Measurements from ENCODE around the gene SLC7A8.

The SLC7A8 gene

DNA sequence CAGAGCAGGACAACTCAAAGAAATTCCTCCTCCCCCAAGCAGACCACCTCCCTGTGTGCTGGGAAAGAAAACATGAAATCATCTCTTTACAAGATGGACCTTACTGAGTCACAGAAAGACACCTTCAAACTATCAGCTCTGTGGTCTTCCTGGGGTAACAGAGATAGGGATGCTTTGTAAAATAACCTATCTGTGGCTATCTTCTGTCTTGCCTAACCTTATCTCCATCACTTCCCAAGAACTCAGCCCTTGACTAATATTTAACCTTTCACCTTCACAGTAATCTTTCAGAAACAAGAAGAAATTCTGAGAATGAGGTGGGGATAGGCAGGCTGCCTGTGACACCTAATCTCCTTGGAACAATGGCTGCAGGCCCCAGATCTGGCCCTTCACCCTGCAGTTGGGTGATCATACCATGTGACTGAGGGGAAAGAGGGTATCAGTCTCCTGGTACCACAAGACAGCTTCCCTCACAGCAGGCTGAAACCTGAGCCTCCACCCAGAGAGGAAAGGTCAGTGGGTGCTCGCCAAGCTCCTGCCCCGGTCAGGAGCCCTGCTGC, 37.0 kb downstream of the SLC7A8 start:
- Histone ChIP-seq H3K27ac (ENCODE audit: insufficient read depth, low read depth, low read length, poor library complexity, severe bottlenecking) (no peak overlapping the region), H3K4me3 (ENCODE audit: insufficient read depth, low read depth, low read length) (no peak overlapping the region), H3K9me3 (ENCODE audit: control insufficient read depth, low read length) (no peaks in the 10 kb centered on the region), H3K36me3 (ENCODE audit: control insufficient read depth, insufficient read depth, low read length) (peaks cover 5% of the 10 kb centered on the region), H3K27me3 (ENCODE audit: control insufficient read depth, insufficient read depth, low read length, poor library complexity, severe bottlenecking) (no peaks in the 10 kb centered on the region), H3K4me1 (ENCODE audit: control insufficient read depth, insufficient read depth, low read length) (peaks cover 9% of the 10 kb centered on the region)
- WGBS, 2 experiments: 87 to 94% methylated on average over 2 of the region's 2 CpGs

DNA sequence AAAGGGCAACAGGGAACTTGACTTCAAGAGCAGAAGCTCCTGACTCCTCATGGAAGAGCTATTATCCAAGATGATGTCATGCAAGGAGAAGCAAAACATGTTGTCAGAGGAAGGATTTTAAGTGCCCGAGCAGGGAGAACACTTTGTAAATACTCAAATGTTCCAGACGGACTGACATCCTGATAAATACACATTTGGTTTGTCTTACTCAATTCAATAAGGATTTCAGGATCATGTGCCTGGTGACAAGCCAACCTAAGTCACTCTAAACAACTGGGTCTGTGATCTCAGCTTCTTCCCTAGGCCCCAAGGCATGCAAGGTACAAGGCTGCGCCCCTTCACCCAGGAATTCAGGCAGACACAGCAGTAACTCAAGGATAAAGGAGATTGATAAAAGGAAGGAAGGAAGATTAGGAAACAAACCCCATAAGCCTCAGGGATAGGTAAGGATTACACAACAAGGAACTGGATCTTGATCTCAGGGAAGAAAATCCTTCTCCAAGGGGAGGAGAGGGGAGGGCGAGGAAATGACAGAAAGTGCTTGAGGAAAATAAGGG, 37.6 kb downstream of the SLC7A8 start:
- 88 to 92% methylated on average over 3 of the region's 4 CpGs for WGBS, 2 experiments
- Histone ChIP-seq H3K4me1 (ENCODE audit: control insufficient read depth, insufficient read depth, low read length) (peaks cover 9% of the 10 kb centered on the region), H3K27ac (ENCODE audit: insufficient read depth, low read depth, low read length, poor library complexity, severe bottlenecking) (peak overlapping the region; percentile 17), H3K27me3 (ENCODE audit: control insufficient read depth, insufficient read depth, low read length, poor library complexity, severe bottlenecking) (no peaks in the 10 kb centered on the region), H3K9me3 (ENCODE audit: control insufficient read depth, low read length) (no peaks in the 10 kb centered on the region), H3K4me3 (ENCODE audit: insufficient read depth, low read depth, low read length) (no peak overlapping the region), H3K36me3 (ENCODE audit: control insufficient read depth, insufficient read depth, low read length) (peaks cover 5% of the 10 kb centered on the region)

GRCh38 chr14:23143911-23144310, 39.5 kb downstream of the SLC7A8 start:
- Histone ChIP-seq H3K4me3 (ENCODE audit: insufficient read depth, low read depth, low read length) (no peak overlapping the region), H3K27me3 (ENCODE audit: control insufficient read depth, insufficient read depth, low read length, poor library complexity, severe bottlenecking) (no peaks in the 10 kb centered on the region), H3K27ac (ENCODE audit: insufficient read depth, low read depth, low read length, poor library complexity, severe bottlenecking) (no peak overlapping the region), H3K36me3 (ENCODE audit: control insufficient read depth, insufficient read depth, low read length) (peaks cover 5% of the 10 kb centered on the region), H3K4me1 (ENCODE audit: control insufficient read depth, insufficient read depth, low read length) (peaks cover 9% of the 10 kb centered on the region), H3K9me3 (ENCODE audit: control insufficient read depth, low read length) (no peaks in the 10 kb centered on the region)
- 100% methylated on average over 1 of the region's 1 CpG; no CpG with 5 or more reads in 1 of the 2 experiments for WGBS, 2 experiments

- Histone ChIP-seq H3K4me1 (ENCODE audit: control insufficient read depth, insufficient read depth, low read length) (peaks cover 9% of the 10 kb centered on the region), H3K27me3 (ENCODE audit: control insufficient read depth, insufficient read depth, low read length, poor library complexity, severe bottlenecking) (no peaks in the 10 kb centered on the region), H3K4me3 (ENCODE audit: insufficient read depth, low read depth, low read length) (no peak overlapping the region), H3K9me3 (ENCODE audit: control insufficient read depth, low read length) (no peaks in the 10 kb centered on the region), H3K27ac (ENCODE audit: insufficient read depth, low read depth, low read length, poor library complexity, severe bottlenecking) (no peak overlapping the region), H3K36me3 (ENCODE audit: control insufficient read depth, insufficient read depth, low read length) (peaks cover 5% of the 10 kb centered on the region)
- WGBS, 2 experiments: 92 to 95% methylated on average over 4 of the region's 4 CpGs
Measured at GRCh38 chr14:23142826-23143225, 40.6 kb downstream of the SLC7A8 start.

GRCh38 chr14:23141706-23142444, 41.6 kb downstream of the SLC7A8 start:
- Histone ChIP-seq H3K9me3 (ENCODE audit: control insufficient read depth, low read length) (no peaks in the 10 kb centered on the region), H3K36me3 (ENCODE audit: control insufficient read depth, insufficient read depth, low read length) (peaks cover 5% of the 10 kb centered on the region), H3K27ac (ENCODE audit: insufficient read depth, low read depth, low read length, poor library complexity, severe bottlenecking) (no peak overlapping the region), H3K4me3 (ENCODE audit: insufficient read depth, low read depth, low read length) (no peak overlapping the region), H3K27me3 (ENCODE audit: control insufficient read depth, insufficient read depth, low read length, poor library complexity, severe bottlenecking) (no peaks in the 10 kb centered on the region), H3K4me1 (ENCODE audit: control insufficient read depth, insufficient read depth, low read length) (peaks cover 9% of the 10 kb centered on the region)
- WGBS, 2 experiments: 89 to 90% methylated on average over 7 of the region's 7 CpGs

DNA sequence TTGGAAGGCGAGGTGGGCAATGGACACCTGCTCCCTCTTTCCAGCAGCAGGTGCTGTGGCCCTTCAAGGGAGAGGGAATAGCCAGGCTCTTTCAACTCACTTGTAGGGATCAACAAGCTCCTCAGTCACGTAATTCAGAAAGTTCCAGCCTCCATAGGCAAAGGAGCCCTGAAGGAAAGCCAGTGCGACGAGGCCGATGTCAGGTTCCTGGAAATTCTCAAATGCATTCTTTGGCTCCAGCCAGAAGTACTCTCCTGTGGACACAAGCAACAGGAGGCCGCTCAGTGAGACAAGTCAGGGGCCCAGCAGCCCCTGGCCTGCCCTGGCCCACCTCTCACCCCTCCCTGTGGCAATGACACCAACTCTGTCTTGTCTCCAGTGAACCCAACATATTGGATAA, 43.1 kb downstream of the SLC7A8 start:
- Histone ChIP-seq H3K4me3 (ENCODE audit: insufficient read depth, low read depth, low read length) (no peak overlapping the region), H3K4me1 (ENCODE audit: control insufficient read depth, insufficient read depth, low read length) (no peaks in the 10 kb centered on the region), H3K27me3 (ENCODE audit: control insufficient read depth, insufficient read depth, low read length, poor library complexity, severe bottlenecking) (no peaks in the 10 kb centered on the region), H3K36me3 (ENCODE audit: control insufficient read depth, insufficient read depth, low read length) (peaks cover 5% of the 10 kb centered on the region), H3K27ac (ENCODE audit: insufficient read depth, low read depth, low read length, poor library complexity, severe bottlenecking) (no peak overlapping the region), H3K9me3 (ENCODE audit: control insufficient read depth, low read length) (no peaks in the 10 kb centered on the region)
- 90% methylated on average over 6 of the region's 6 CpGs for WGBS, 2 experiments

DNA sequence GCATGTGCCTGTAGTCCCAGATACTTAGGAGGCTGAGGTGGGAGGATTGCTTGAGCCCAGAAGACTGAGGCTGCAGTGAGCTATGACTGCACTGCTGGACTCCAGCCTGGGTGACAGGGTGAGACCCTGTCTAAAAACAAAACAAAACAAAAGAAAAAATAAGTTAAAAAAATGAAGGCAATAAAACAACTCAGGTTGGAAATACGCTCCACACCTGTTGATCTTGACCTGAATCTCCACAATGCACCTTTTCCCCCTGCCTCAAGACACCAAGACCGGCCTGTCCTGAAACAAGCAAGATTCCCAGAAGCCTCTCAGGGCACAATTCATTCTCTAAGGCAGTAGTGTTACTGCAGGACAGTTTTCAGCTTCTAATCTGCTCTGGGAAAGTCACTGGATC, 43.6 kb downstream of the SLC7A8 start:
- no peak overlapping the region for H3K27ac ChIP-seq (ENCODE audit: insufficient read depth, low read depth, low read length, poor library complexity, severe bottlenecking)
- 92 to 95% methylated on average over 2 of the region's 2 CpGs for WGBS, 2 experiments
- no peaks in the 10 kb centered on the region for H3K27me3 ChIP-seq (ENCODE audit: control insufficient read depth, insufficient read depth, low read length, poor library complexity, severe bottlenecking)
- no peak overlapping the region for H3K4me3 ChIP-seq (ENCODE audit: insufficient read depth, low read depth, low read length)
- peaks cover 5% of the 10 kb centered on the region for H3K36me3 ChIP-seq (ENCODE audit: control insufficient read depth, insufficient read depth, low read length)
- no peaks in the 10 kb centered on the region for H3K4me1 ChIP-seq (ENCODE audit: control insufficient read depth, insufficient read depth, low read length)
- no peaks in the 10 kb centered on the region for H3K9me3 ChIP-seq (ENCODE audit: control insufficient read depth, low read length)

GRCh38 chr14:23137813-23138535, 45.5 kb downstream of the SLC7A8 start:
- Histone ChIP-seq H3K4me1 (ENCODE audit: control insufficient read depth, insufficient read depth, low read length) (no peaks in the 10 kb centered on the region), H3K27ac (ENCODE audit: insufficient read depth, low read depth, low read length, poor library complexity, severe bottlenecking) (no peak overlapping the region), H3K27me3 (ENCODE audit: control insufficient read depth, insufficient read depth, low read length, poor library complexity, severe bottlenecking) (no peaks in the 10 kb centered on the region), H3K36me3 (ENCODE audit: control insufficient read depth, insufficient read depth, low read length) (peaks cover 5% of the 10 kb centered on the region), H3K4me3 (ENCODE audit: insufficient read depth, low read depth, low read length) (no peak overlapping the region), H3K9me3 (ENCODE audit: control insufficient read depth, low read length) (no peaks in the 10 kb centered on the region)
- WGBS, 2 experiments: 90 to 92% methylated on average over 6 of the region's 6 CpGs

DNA sequence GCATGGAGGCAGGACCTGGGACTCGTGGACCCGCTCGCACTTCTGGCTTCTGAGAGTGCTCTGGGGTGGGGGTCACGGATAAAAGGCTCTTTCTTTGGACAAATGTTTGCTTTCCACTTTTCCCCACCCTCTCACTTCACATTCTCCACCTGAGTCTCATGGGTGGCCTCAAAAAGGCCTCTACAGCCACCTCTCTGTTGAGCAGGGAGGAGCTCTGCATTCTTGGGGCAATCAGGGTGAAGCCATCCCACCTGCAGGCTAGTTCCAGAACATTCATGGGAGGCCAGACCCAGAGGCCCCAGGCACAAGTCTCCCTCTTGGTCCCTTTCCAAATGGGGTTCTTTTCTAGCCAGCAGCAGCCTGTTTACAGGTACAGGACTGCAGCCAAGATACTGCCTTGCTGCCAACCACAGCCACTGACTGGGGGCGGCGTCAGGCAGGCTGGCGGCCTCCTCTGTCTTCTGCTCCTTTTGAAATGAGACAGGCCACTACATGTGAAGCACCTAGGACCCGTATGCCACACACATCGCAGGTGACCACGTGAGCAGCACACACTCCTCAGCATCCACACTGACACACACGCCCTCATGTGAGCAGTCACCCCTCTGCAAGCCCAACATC, 46.2 kb downstream of the SLC7A8 start:
- H3K4me3 ChIP-seq (ENCODE audit: insufficient read depth, low read depth, low read length): no peak overlapping the region
- no peaks in the 10 kb centered on the region for H3K4me1 ChIP-seq (ENCODE audit: control insufficient read depth, insufficient read depth, low read length)
- H3K9me3 ChIP-seq (ENCODE audit: control insufficient read depth, low read length): no peaks in the 10 kb centered on the region
- WGBS, 2 experiments: 92 to 93% methylated on average over 11 of the region's 11 CpGs
- no peak overlapping the region for H3K27ac ChIP-seq (ENCODE audit: insufficient read depth, low read depth, low read length, poor library complexity, severe bottlenecking)
- no peaks in the 10 kb centered on the region for H3K27me3 ChIP-seq (ENCODE audit: control insufficient read depth, insufficient read depth, low read length, poor library complexity, severe bottlenecking)
- no peaks in the 10 kb centered on the region for H3K36me3 ChIP-seq (ENCODE audit: control insufficient read depth, insufficient read depth, low read length)

Data from ectodermal cell (in vitro differentiated cells).